SJSA1 (cell line): ENCODE data around the gene PLAC1. TPM values are rescaled to one million over a fixed set of nuclear protein-coding genes. Genes with fewer than 3 reads are reported as not detected.

ENCODE experiments used
- DNase-seq, 2 experiments: peaks; one replicate each; pipeline ENCODE4 v3.0.0-alpha.2; 2015 to 2020; ENCODE audit warnings: low spot score in 2 of 2, low read depth in 1 of 2
- H3K27ac ChIP-seq: fragments of 250-450 bp; sonication (Bioruptor Pico); 2 replicates; pipeline ENCODE4 v1.5.1; 2020; ENCODE audit warnings: mild to moderate bottlenecking, moderate library complexity
- H3K27me3 ChIP-seq: fragments of 250-450 bp; sonication (Bioruptor Pico); replicated peaks from 2 replicates; pipeline ENCODE4 v1.5.1; 2020; ENCODE audit warnings: mild to moderate bottlenecking, moderate library complexity
- H3K36me3 ChIP-seq: fragments of 250-450 bp; sonication (Bioruptor Pico); 2 replicates; pipeline ENCODE4 v1.5.1; 2020; ENCODE audit warnings: mild to moderate bottlenecking
- H3K4me1 ChIP-seq: fragments of 250-450 bp; sonication (Bioruptor Pico); replicated peaks from 2 replicates; pipeline ENCODE4 v1.6.1; 2021; ENCODE audit warnings: mild to moderate bottlenecking
- H3K4me3 ChIP-seq: fragments of 250-450 bp; sonication (Bioruptor Pico); 2 replicates; pipeline ENCODE4 v1.5.1; 2020; ENCODE audit warnings: mild to moderate bottlenecking
- H3K9me3 ChIP-seq: fragments of 250-450 bp; sonication (Bioruptor Pico); replicated peaks from 2 replicates; pipeline ENCODE4 v1.5.1; 2020; ENCODE audit warnings: mild to moderate bottlenecking
- total RNA-seq: library from RNA; depleted of rRNA; stranded (reverse); fragments of >200 nt; shearing (Covaris generic); gene quantifications from 2 replicates; pipeline ENCODE4 v1.2.3, GENCODE V29; 2014

PLAC1 gene
- total RNA-seq, 1 experiment from 2014 or later = not detected

GRCh38 chrX:134658760-134659023 is 421 bp upstream of the PLAC1 start:
- no peak for DNase-seq
- Histone ChIP-seq H3K4me1 (no peaks in the 10 kb centered on the region; the same call in 1 of the 2 replicates), H3K4me3 (no peak overlapping the region), H3K27me3 (no peaks in the 10 kb centered on the region), H3K36me3 (no peaks in the 10 kb centered on the region), H3K27ac (no peak overlapping the region), H3K9me3 (no peaks in the 10 kb centered on the region)

- H3K27ac ChIP-seq = no peak overlapping the region
- no peaks in the 10 kb centered on the region for H3K36me3 ChIP-seq
- no peak overlapping the region for H3K4me3 ChIP-seq
- H3K9me3 ChIP-seq = no peaks in the 10 kb centered on the region
- no peak for DNase-seq
- no peaks in the 10 kb centered on the region for H3K27me3 ChIP-seq
- H3K4me1 ChIP-seq = no peaks in the 10 kb centered on the region
Measured at GRCh38 chrX:134654398-134655012, 3.8 kb downstream of the PLAC1 start.

- Histone ChIP-seq H3K27ac (no peak overlapping the region), H3K4me3 (no peak overlapping the region), H3K4me1 (no peaks in the 10 kb centered on the region), H3K9me3 (no peaks in the 10 kb centered on the region), H3K27me3 (no peaks in the 10 kb centered on the region), H3K36me3 (no peaks in the 10 kb centered on the region)
- no peak for DNase-seq
Measured at GRCh38 chrX:134653835-134654234, 4.4 kb downstream of the PLAC1 start.

- Histone ChIP-seq H3K4me3 (no peak overlapping the region), H3K27me3 (no peaks in the 10 kb centered on the region), H3K27ac (no peak overlapping the region), H3K36me3 (no peaks in the 10 kb centered on the region), H3K4me1 (no peaks in the 10 kb centered on the region), H3K9me3 (no peaks in the 10 kb centered on the region)
- no peak for DNase-seq
Measured at GRCh38 chrX:134650701-134651100, 7.6 kb downstream of the PLAC1 start.

- H3K36me3 ChIP-seq = no peaks in the 10 kb centered on the region
- no peaks in the 10 kb centered on the region for H3K9me3 ChIP-seq
- H3K4me1 ChIP-seq = no peaks in the 10 kb centered on the region
- no peak overlapping the region for H3K27ac ChIP-seq
- no peak overlapping the region for H3K4me3 ChIP-seq
- no peaks in the 10 kb centered on the region for H3K27me3 ChIP-seq
- DNase-seq = no peak
Measured at GRCh38 chrX:134649770-134650169, 8.5 kb downstream of the PLAC1 start.

GRCh38 chrX:134647477-134647877 is 10.8 kb downstream of the PLAC1 start:
- no peak for DNase-seq
- Histone ChIP-seq H3K4me3 (no peak overlapping the region), H3K4me1 (no peaks in the 10 kb centered on the region), H3K36me3 (no peaks in the 10 kb centered on the region), H3K27me3 (no peaks in the 10 kb centered on the region), H3K9me3 (no peaks in the 10 kb centered on the region), H3K27ac (no peak overlapping the region)

- Histone ChIP-seq H3K27me3 (no peaks in the 10 kb centered on the region), H3K4me3 (no peak overlapping the region), H3K4me1 (no peaks in the 10 kb centered on the region), H3K36me3 (no peaks in the 10 kb centered on the region), H3K27ac (no peak overlapping the region), H3K9me3 (no peaks in the 10 kb centered on the region)
- DNase-seq = no peak
Measured at GRCh38 chrX:134646691-134647090, 11.6 kb downstream of the PLAC1 start.

- Histone ChIP-seq H3K36me3 (no peaks in the 10 kb centered on the region), H3K9me3 (no peaks in the 10 kb centered on the region), H3K4me3 (no peak overlapping the region), H3K4me1 (no peaks in the 10 kb centered on the region), H3K27ac (no peak overlapping the region), H3K27me3 (no peaks in the 10 kb centered on the region)
- DNase-seq = no peak
Measured at GRCh38 chrX:134645936-134646543, 12.2 kb downstream of the PLAC1 start.

GRCh38 chrX:134642386-134642785 is 15.9 kb downstream of the PLAC1 start:
- H3K9me3 ChIP-seq = no peaks in the 10 kb centered on the region
- no peaks in the 10 kb centered on the region for H3K36me3 ChIP-seq
- no peaks in the 10 kb centered on the region for H3K4me1 ChIP-seq
- H3K4me3 ChIP-seq = no peak overlapping the region
- no peak for DNase-seq
- H3K27ac ChIP-seq = no peak overlapping the region
- no peaks in the 10 kb centered on the region for H3K27me3 ChIP-seq

GRCh38 chrX:134641346-134641745 is 16.9 kb downstream of the PLAC1 start:
- DNase-seq = no peak
- no peak overlapping the region for H3K4me3 ChIP-seq
- no peaks in the 10 kb centered on the region for H3K27me3 ChIP-seq
- no peaks in the 10 kb centered on the region for H3K4me1 ChIP-seq
- H3K36me3 ChIP-seq = no peaks in the 10 kb centered on the region
- no peak overlapping the region for H3K27ac ChIP-seq
- no peaks in the 10 kb centered on the region for H3K9me3 ChIP-seq

GRCh38 chrX:134640914-134641313 is 17.4 kb downstream of the PLAC1 start:
- Histone ChIP-seq H3K9me3 (no peaks in the 10 kb centered on the region), H3K4me3 (no peak overlapping the region), H3K4me1 (no peaks in the 10 kb centered on the region), H3K27me3 (no peaks in the 10 kb centered on the region), H3K36me3 (no peaks in the 10 kb centered on the region), H3K27ac (no peak overlapping the region)
- no peak for DNase-seq

GRCh38 chrX:134636851-134637250 is 21.4 kb downstream of the PLAC1 start:
- Histone ChIP-seq H3K27me3 (no peaks in the 10 kb centered on the region), H3K36me3 (no peaks in the 10 kb centered on the region), H3K4me1 (peaks cover 8% of the 10 kb centered on the region), H3K27ac (no peak overlapping the region), H3K4me3 (no peak overlapping the region), H3K9me3 (no peaks in the 10 kb centered on the region; the same call in 1 of the 2 replicates)
- DNase-seq = no peak

- H3K9me3 ChIP-seq = no peaks in the 10 kb centered on the region; the same call in 1 of the 2 replicates
- H3K36me3 ChIP-seq = no peaks in the 10 kb centered on the region
- H3K27me3 ChIP-seq = no peaks in the 10 kb centered on the region
- no peak overlapping the region for H3K4me3 ChIP-seq
- H3K27ac ChIP-seq = no peak overlapping the region
- no peak for DNase-seq
- H3K4me1 ChIP-seq = peaks cover 12% of the 10 kb centered on the region
Measured at GRCh38 chrX:134634691-134635090, 23.6 kb downstream of the PLAC1 start.

- peaks cover 12% of the 10 kb centered on the region for H3K4me1 ChIP-seq
- H3K36me3 ChIP-seq = no peaks in the 10 kb centered on the region
- no peaks in the 10 kb centered on the region for H3K27me3 ChIP-seq
- no peaks in the 10 kb centered on the region; the same call in 1 of the 2 replicates for H3K9me3 ChIP-seq
- H3K4me3 ChIP-seq = no peak overlapping the region
- H3K27ac ChIP-seq = no peak overlapping the region
- no peak for DNase-seq
Measured at GRCh38 chrX:134633832-134634231, 24.4 kb downstream of the PLAC1 start.

- Histone ChIP-seq H3K36me3 (no peaks in the 10 kb centered on the region), H3K4me1 (peaks cover 12% of the 10 kb centered on the region), H3K27ac (no peak overlapping the region), H3K4me3 (no peak overlapping the region), H3K9me3 (no peaks in the 10 kb centered on the region; the same call in 1 of the 2 replicates), H3K27me3 (no peaks in the 10 kb centered on the region)
- DNase-seq = no peak
Measured at GRCh38 chrX:134633394-134633793, 24.9 kb downstream of the PLAC1 start.
